Gastrocnemius medialis (tissue), 4 donors: ENCODE results near the gene ATRNL1. TPM values are rescaled to one million over a fixed set of nuclear protein-coding genes. Genes with fewer than 3 reads are reported as not detected.

Experiments
- ATAC-seq, 2 donors: fragments of 150-250 bp; one replicate each; pipeline ENCODE4 v1.9.1; 2016
- DNase-seq, 2 donors: peaks; one replicate each; pipeline ENCODE4 v3.0.0-alpha.2; 2019
- H3K27ac ChIP-seq, 4 donors: fragments of 200-600 bp; sonication (generic); 1 replicate in 1 of 4; 2 replicates in 3 of 4; pipeline ENCODE4 v1.5.1; 2016 to 2018; ENCODE audit warnings: mild to moderate bottlenecking in 2 of 4, moderate library complexity in 1 of 4
- H3K27me3 ChIP-seq, 3 donors: fragments of 200-600 bp; sonication (generic) in 2 of 3; 1 replicate in 1 of 3; 2 replicates in 2 of 3; pipeline versions ENCODE4 v1.5.1 to v1.6.0; 2016 to 2019; ENCODE audit warnings: mild to moderate bottlenecking in 1 of 3, moderate library complexity in 1 of 3
- H3K36me3 ChIP-seq, 2 donors: fragments of 200-600 bp; sonication (generic) in 1 of 2; one replicate each; pipeline ENCODE4 v1.5.1; 2017 to 2018
- H3K4me1 ChIP-seq, 2 donors: fragments of 200-600 bp; sonication (generic) in 1 of 2; one replicate each; pipeline ENCODE4 v1.5.1; 2016 to 2017; ENCODE audit warnings: mild to moderate bottlenecking in 2 of 2
- H3K4me3 ChIP-seq, 4 donors: fragments of 200-600 bp; sonication (generic) in 3 of 4; 1 replicate in 1 of 4; 2 replicates in 3 of 4; pipeline ENCODE4 v1.5.1; 2016 to 2019; ENCODE audit warnings: mild to moderate bottlenecking in 2 of 4
- H3K9me3 ChIP-seq, 3 donors: fragments of 200-600 bp; sonication (generic) in 2 of 3; 1 replicate in 1 of 3; 2 replicates in 2 of 3; pipeline ENCODE4 v1.5.1; 2016 to 2019
- POLR2A ChIP-seq, 2 donors: fragments of 450-650 bp; IDR thresholded peaks; one replicate each; pipeline ENCODE4 v1.6.1; 2017; ENCODE audit warnings: antibody characterized with exemption in 2 of 2, mild to moderate bottlenecking in 2 of 2, moderate library complexity in 2 of 2
- in situ Hi-C, 4 donors: fragments of 200-750 bp; cut with MboI; loops; one replicate each; pipeline versions ENCODE4 v1.15.0 to v1.8.0; 2017; ENCODE audit warnings: low sequenced_read_pairs in 4 of 4
- intact Hi-C: fragments of 100-400 bp; cut with DNase I; formaldehyde crosslinking; loops from one replicate; pipeline ENCODE4 v1.15.1; 2023; ENCODE audit warnings: low total_unique reads
- total RNA-seq, 4 donors: library from RNA; depleted of rRNA; stranded (reverse); fragments of >200 nt; gene quantifications; one replicate each; pipeline versions ENCODE4 v1.1.0 to v1.2.3, GENCODE V29; 2016
- TF ChIP-seq, protein P1 (sequence below), 5 experiments: fragments of 450-650 bp in 3 of 5; fragments of 200-600 bp in 2 of 5; sonication (generic) in 2 of 5; IDR thresholded peaks in 4 of 5; conservative IDR thresholded peaks in 1 of 5; 1 replicate in 4 of 5; 2 replicates in 1 of 5; pipeline ENCODE4 v1.5.1; 2016 to 2019; ENCODE audit warnings: antibody characterized with exemption in 5 of 5, mild to moderate bottlenecking in 3 of 5, moderate library complexity in 3 of 5

Gene ATRNL1
- total RNA-seq, 4 donors from 2014 or later, result 1.6 to 10.8 (median 3.8) TPM

DNA sequence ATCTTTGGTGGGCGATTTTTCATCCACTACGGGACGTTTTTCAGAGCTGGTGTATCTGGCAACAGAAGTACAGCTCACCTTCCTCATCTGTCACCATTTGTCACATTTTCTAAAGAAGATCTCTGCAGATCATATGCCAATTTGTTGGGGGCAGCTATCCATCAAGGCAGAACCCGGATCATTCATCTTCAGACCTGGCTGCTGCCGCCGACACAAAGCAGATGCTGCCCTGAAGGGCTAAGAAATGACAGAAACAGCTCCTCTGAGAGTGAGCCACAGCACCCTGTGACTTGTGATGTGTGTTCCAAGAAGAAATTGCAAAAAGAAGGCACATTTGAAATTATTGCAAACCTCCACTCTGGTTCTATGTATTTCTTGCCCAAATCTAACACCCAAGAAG, 888.9 kb downstream of the ATRNL1 start:
- intact Hi-C loops (no loop called here), in situ Hi-C loops (no loop called here)
- no peak for DNase-seq
- TF ChIP-seq, protein P1, sequence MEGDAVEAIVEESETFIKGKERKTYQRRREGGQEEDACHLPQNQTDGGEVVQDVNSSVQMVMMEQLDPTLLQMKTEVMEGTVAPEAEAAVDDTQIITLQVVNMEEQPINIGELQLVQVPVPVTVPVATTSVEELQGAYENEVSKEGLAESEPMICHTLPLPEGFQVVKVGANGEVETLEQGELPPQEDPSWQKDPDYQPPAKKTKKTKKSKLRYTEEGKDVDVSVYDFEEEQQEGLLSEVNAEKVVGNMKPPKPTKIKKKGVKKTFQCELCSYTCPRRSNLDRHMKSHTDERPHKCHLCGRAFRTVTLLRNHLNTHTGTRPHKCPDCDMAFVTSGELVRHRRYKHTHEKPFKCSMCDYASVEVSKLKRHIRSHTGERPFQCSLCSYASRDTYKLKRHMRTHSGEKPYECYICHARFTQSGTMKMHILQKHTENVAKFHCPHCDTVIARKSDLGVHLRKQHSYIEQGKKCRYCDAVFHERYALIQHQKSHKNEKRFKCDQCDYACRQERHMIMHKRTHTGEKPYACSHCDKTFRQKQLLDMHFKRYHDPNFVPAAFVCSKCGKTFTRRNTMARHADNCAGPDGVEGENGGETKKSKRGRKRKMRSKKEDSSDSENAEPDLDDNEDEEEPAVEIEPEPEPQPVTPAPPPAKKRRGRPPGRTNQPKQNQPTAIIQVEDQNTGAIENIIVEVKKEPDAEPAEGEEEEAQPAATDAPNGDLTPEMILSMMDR (IDR thresholded peaks at IDR 0.05 in 4 of 5, conservative IDR thresholded peaks at IDR 0.05 in 1 of 5), result no peak
- TF ChIP-seq POLR2A (IDR thresholded peaks at IDR 0.05), result no peak
- Histone ChIP-seq H3K4me1 (no peaks in the 10 kb centered on the region), H3K36me3 (no peaks in the 10 kb centered on the region), H3K4me3 (no peak overlapping the region), H3K9me3 (no peaks in the 10 kb centered on the region), H3K27ac (no peak overlapping the region), H3K27me3 (no peaks in the 10 kb centered on the region)
- no peak for ATAC-seq

DNA sequence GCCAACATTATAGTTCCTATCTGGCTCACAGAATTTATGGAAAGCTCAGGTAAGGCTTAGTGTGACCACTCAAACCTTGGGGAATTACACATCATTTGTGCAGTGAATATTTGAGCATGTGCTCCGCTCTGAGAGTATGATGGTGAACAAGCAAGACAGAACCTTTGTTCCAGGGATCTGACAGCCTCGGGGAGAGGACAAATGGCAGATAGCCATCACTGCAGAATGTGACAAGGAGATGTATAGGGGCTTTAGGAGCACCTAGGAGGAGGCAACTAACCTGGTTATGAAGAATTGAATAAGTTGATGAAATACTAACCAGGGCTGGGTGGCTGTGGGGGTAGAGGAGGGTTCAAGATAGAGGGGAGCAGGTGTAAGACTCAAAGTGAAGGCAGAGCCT, 889.4 kb downstream of the ATRNL1 start:
- H3K36me3 ChIP-seq, result no peaks in the 10 kb centered on the region
- intact Hi-C loops, result no loop called here
- DNase-seq (no peak), ATAC-seq (no peak)
- no peaks in the 10 kb centered on the region for H3K27me3 ChIP-seq
- in situ Hi-C loops, result no loop called here
- no peaks in the 10 kb centered on the region for H3K4me1 ChIP-seq
- no peak for TF ChIP-seq POLR2A (IDR thresholded peaks at IDR 0.05)
- TF ChIP-seq, protein P1 (IDR thresholded peaks at IDR 0.05 in 4 of 5, conservative IDR thresholded peaks at IDR 0.05 in 1 of 5), result no peak
- H3K27ac ChIP-seq, result no peak overlapping the region
- H3K9me3 ChIP-seq, result no peaks in the 10 kb centered on the region
- H3K4me3 ChIP-seq, result no peak overlapping the region

DNA sequence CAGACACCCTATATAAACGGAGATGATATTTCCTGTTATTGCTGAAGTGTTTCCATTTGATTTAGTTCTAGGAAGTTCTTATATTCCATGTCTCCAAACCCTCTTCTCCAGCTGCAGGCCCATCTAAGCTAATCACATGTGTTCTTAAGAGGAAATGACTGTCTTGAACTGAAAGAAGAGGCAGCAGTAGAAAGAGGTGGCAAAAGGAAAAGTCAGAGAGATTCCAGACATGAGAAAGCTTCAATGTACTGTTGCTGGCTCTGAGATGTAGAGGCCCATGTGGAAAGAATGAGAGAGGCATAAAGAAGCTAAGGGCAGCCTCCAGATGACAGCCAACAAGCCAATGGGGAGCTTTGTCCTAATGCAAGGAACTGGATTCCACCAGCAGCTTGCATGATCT, 892.6 kb downstream of the ATRNL1 start:
- intact Hi-C loops, result no loop called here
- H3K36me3 ChIP-seq, result no peaks in the 10 kb centered on the region
- in situ Hi-C loops, result no loop called here
- TF ChIP-seq, protein P1 (IDR thresholded peaks at IDR 0.05 in 4 of 5, conservative IDR thresholded peaks at IDR 0.05 in 1 of 5), result no peak
- no peak for TF ChIP-seq POLR2A (IDR thresholded peaks at IDR 0.05)
- no peak for DNase-seq
- no peak for ATAC-seq
- no peaks in the 10 kb centered on the region for H3K9me3 ChIP-seq
- no peaks in the 10 kb centered on the region for H3K4me1 ChIP-seq
- no peak overlapping the region for H3K4me3 ChIP-seq
- no peaks in the 10 kb centered on the region for H3K27me3 ChIP-seq
- H3K27ac ChIP-seq, result no peak overlapping the region

DNA sequence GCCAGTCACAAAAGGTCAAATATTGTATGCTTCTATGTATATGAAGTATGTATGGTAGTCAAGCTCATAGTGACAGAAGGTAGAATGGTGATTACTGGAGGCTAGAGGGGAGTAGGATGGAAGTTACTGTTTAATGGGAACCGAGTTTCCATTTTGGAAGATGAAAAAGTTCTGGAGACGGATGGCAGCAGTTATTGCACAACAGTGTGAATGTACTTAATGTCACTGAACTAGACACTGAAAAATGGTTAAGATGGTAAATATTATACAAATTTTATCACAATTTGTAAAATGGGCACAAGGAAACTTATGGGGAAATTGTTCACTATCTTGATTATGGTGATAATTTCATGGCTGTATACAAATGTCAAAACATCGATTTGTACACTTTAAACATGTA, 895.2 kb downstream of the ATRNL1 start:
- in situ Hi-C loops, result no loop called here

DNA sequence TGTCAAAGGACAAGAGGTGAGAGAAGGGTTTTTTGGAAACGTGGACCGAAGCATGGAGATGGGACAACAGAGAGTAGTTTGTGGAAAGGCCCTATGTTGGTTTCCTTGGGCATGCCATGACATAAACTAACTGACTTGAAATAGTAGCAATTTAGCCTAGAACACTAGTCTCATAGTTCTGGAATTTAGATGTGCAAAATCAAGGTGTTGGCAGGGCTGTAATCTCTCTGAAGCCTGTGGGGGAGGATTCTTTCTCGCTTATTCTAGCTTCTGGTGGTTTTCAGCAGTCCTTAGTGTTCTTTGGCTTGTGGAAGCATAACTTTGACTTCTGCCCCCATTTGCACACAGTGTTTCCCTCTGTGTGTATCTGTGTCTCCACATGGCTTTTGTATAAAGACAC, 896.5 kb downstream of the ATRNL1 start:
- no peaks in the 10 kb centered on the region for H3K27me3 ChIP-seq
- ATAC-seq (no peak), DNase-seq (no peak)
- in situ Hi-C loops (no loop called here), intact Hi-C loops (no loop called here)
- H3K4me1 ChIP-seq, result no peaks in the 10 kb centered on the region
- no peaks in the 10 kb centered on the region for H3K36me3 ChIP-seq
- H3K4me3 ChIP-seq, result no peak overlapping the region
- H3K9me3 ChIP-seq, result no peaks in the 10 kb centered on the region
- TF ChIP-seq, protein P1 (IDR thresholded peaks at IDR 0.05 in 4 of 5, conservative IDR thresholded peaks at IDR 0.05 in 1 of 5), result no peak
- TF ChIP-seq POLR2A (IDR thresholded peaks at IDR 0.05), result no peak
- no peak overlapping the region for H3K27ac ChIP-seq

More for the DNA sequence above, 895.2 kb downstream of the ATRNL1 start:
- H3K36me3 ChIP-seq, result no peaks in the 10 kb centered on the region
- DNase-seq, result no peak
- no peak for ATAC-seq
- no peak overlapping the region for H3K4me3 ChIP-seq
- no peaks in the 10 kb centered on the region for H3K4me1 ChIP-seq
- no peaks in the 10 kb centered on the region for H3K9me3 ChIP-seq
- no peak overlapping the region for H3K27ac ChIP-seq
- no peaks in the 10 kb centered on the region for H3K27me3 ChIP-seq
- intact Hi-C loops, result no loop called here
- TF ChIP-seq, protein P1 (IDR thresholded peaks at IDR 0.05 in 4 of 5, conservative IDR thresholded peaks at IDR 0.05 in 1 of 5), result no peak
- no peak for TF ChIP-seq POLR2A (IDR thresholded peaks at IDR 0.05)
